ENCODE results near the gene GFER. TPM values are rescaled to one million over a fixed set of nuclear protein-coding genes. Genes with fewer than 3 reads are reported as not detected.

GFER gene
- total RNA-seq, 4 donors from 2014 or later = 12.8 to 45.6 (median 25.1) TPM

GRCh38 chr16:1977875-1978268, 6.1 kb upstream of the GFER start:
- H3K36me3 ChIP-seq = peaks cover 0 to 56% of the 10 kb centered on the region in 2 donors

DNA sequence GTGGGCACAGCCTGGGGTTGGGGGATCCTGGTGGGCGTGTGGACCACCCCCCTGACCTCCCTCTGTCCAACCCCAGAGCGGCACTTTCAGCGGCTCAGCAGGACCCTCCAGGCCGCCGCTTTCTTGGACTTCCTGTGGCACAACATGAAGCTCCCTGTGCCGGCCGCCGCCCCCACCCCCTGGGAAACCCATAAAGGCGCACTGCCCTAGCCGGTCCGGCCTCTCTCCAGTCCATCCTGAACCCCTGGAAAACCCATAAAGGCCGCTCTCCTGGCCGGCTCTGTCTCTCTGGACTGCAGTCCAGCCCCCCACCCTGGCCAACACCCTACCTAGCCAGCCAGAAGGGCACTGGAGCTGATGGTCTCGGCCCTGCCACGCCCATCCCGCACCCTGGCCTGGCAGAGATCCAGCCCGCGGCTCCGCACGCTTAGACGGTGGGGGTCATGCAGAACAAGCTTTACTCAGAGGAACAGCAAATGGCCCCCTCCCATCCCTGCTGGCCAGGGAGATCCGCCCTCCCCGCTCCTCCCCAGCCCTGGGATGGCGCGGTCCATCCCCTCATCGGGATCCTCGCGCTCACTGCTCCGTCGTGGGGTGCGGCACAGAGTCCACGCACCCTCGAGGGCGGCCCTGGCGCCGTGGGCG, 5.4 kb upstream of the GFER start:
- H3K27me3 ChIP-seq = peaks cover 95% of the 10 kb centered on the region
- no peak overlapping the region for H3K27ac ChIP-seq
- WGBS, 2 donors (ENCODE audit: low coverage in 1 of 2) = 90 to 100% methylated on average over 1 to 2 of the region's 37 CpGs
- no peaks in the 10 kb centered on the region for H3K9me3 ChIP-seq
- ATAC-seq = no peak
- peaks cover 0 to 39% (median 4%) of the 10 kb centered on the region in 3 donors for H3K4me1 ChIP-seq
- peaks cover 0 to 55% of the 10 kb centered on the region in 2 donors for H3K36me3 ChIP-seq
- TF ChIP-seq POLR2A (IDR thresholded peaks at IDR 0.05) = no peak
- no peak for TF ChIP-seq POLR2AphosphoS5 (IDR thresholded peaks at IDR 0.05)
- no peak for TF ChIP-seq CTCF (IDR thresholded peaks at IDR 0.05)
- TF ChIP-seq EP300 (IDR thresholded peaks at IDR 0.05) = no peak
- no peak overlapping the region for H3K4me3 ChIP-seq

More at GRCh38 chr16:1977875-1978268, 6.1 kb upstream of the GFER start:
- no peak for TF ChIP-seq POLR2A (IDR thresholded peaks at IDR 0.05)
- H3K27ac ChIP-seq = no peak overlapping the region
- no CpG with 5 or more reads among the region's 18 CpGs for WGBS, 2 donors (ENCODE audit: low coverage in 1 of 2)
- no peaks in the 10 kb centered on the region for H3K9me3 ChIP-seq
- peaks cover 0 to 39% (median 11%) of the 10 kb centered on the region in 3 donors for H3K4me1 ChIP-seq
- no peak overlapping the region for H3K4me3 ChIP-seq
- H3K27me3 ChIP-seq = peaks cover 91% of the 10 kb centered on the region
- ATAC-seq = no peak

DNA sequence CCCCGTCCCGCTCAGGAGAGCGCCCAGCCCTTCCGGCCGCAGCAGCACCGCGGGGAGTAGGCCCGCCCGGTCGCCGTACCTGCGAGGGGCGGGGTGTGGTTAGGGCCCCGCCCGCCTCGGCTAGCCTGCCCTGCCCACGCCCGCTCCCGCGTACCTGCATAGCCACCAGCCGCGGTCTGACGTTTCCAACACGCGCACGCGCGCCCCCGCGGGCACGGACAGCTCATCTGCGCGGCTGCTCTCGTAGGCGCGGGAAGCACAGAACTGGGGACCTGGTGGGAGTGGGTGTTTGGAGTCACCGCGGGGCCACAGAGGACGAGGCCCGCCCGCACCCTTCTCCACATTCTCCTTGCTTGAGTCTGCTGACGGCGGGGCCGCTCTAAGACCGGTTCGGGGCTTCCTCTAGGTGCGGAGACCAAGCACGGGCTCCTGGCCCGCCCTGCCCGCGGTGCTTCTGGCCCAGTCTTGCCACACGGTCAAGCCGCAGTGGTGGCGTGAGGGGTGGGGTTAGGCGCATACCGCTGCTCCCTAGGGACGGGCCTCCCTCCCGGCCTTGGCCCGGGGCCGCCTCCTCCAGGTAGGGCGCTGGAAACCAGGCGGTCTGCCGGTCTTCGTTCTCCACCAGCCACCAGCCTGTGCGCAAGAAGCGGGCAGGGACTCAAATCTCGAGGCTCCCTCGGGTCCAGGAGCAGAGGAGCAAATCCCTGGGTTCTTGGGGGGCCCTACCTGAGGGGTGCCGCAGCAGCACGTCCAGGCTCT, 4.5 kb upstream of the GFER start:
- ATAC-seq = no peak
- Histone ChIP-seq H3K4me1 (peaks cover 0 to 35% (median 1%) of the 10 kb centered on the region in 3 donors), H3K27me3 (peaks cover 89% of the 10 kb centered on the region), H3K27ac (no peak overlapping the region), H3K4me3 (no peak overlapping the region), H3K36me3 (peaks cover 0 to 46% of the 10 kb centered on the region in 2 donors), H3K9me3 (no peaks in the 10 kb centered on the region)
- no peak for TF ChIP-seq POLR2AphosphoS5 (IDR thresholded peaks at IDR 0.05)
- TF ChIP-seq POLR2A (IDR thresholded peaks at IDR 0.05) = no peak
- TF ChIP-seq CTCF (IDR thresholded peaks at IDR 0.05) = no peak
- TF ChIP-seq EP300 (IDR thresholded peaks at IDR 0.05) = no peak
- 20% methylated on average over 4 of the region's 70 CpGs; no CpG with 5 or more reads in 1 of the 2 donors for WGBS, 2 donors (ENCODE audit: low coverage in 1 of 2)

GRCh38 chr16:1980030-1980769, 3.8 kb upstream of the GFER start:
- Histone ChIP-seq H3K9me3 (no peaks in the 10 kb centered on the region), H3K4me3 (no peak overlapping the region), H3K27me3 (peaks cover 81% of the 10 kb centered on the region), H3K4me1 (peaks cover 0 to 42% (median 9%) of the 10 kb centered on the region in 3 donors), H3K36me3 (peaks cover 0 to 41% of the 10 kb centered on the region in 2 donors), H3K27ac (no peak overlapping the region)
- TF ChIP-seq POLR2AphosphoS5 (IDR thresholded peaks at IDR 0.05) (no peak), POLR2A (IDR thresholded peaks at IDR 0.05) (no peak), EP300 (IDR thresholded peaks at IDR 0.05) (no peak), CTCF (IDR thresholded peaks at IDR 0.05) (no peak)
- 12% methylated on average over 5 of the region's 53 CpGs; no CpG with 5 or more reads in 1 of the 2 donors for WGBS, 2 donors (ENCODE audit: low coverage in 1 of 2)
- no peak for ATAC-seq

- no peak for ATAC-seq
- H3K27me3 ChIP-seq = peaks cover 76% of the 10 kb centered on the region
- WGBS, 2 donors (ENCODE audit: low coverage in 1 of 2) = 10% methylated on average over 4 of the region's 16 CpGs; no CpG with 5 or more reads in 1 of the 2 donors
Observed at GRCh38 chr16:1980770-1981087, 3.3 kb upstream of the GFER start.

More at GRCh38 chr16:1980770-1981087, 3.3 kb upstream of the GFER start:
- H3K4me1 ChIP-seq = peaks cover 0 to 48% (median 11%) of the 10 kb centered on the region in 3 donors
- no peak overlapping the region for H3K27ac ChIP-seq
- TF ChIP-seq POLR2AphosphoS5 (IDR thresholded peaks at IDR 0.05) = no peak
- TF ChIP-seq CTCF (IDR thresholded peaks at IDR 0.05) = no peak
- no peak for TF ChIP-seq EP300 (IDR thresholded peaks at IDR 0.05)
- TF ChIP-seq POLR2A (IDR thresholded peaks at IDR 0.05) = no peak
- H3K9me3 ChIP-seq = no peaks in the 10 kb centered on the region
- peaks cover 0 to 41% of the 10 kb centered on the region in 2 donors for H3K36me3 ChIP-seq
- H3K4me3 ChIP-seq = no peak overlapping the region

All from gastroesophageal sphincter (tissue), 4 donors.